GM19452 (cell line): ENCODE data around the gene NRP1.

Experiments
- ATAC-seq: cut with Tn5 transposase; IDR thresholded peaks from one replicate; pipeline ENCODE4 v1.9.1; 2021; ENCODE audit not compliant: unreplicated experiment

NRP1 gene

GRCh38 chr10:33192190-33192589 is 142.3 kb downstream of the NRP1 start:
- no peak for ATAC-seq

DNA sequence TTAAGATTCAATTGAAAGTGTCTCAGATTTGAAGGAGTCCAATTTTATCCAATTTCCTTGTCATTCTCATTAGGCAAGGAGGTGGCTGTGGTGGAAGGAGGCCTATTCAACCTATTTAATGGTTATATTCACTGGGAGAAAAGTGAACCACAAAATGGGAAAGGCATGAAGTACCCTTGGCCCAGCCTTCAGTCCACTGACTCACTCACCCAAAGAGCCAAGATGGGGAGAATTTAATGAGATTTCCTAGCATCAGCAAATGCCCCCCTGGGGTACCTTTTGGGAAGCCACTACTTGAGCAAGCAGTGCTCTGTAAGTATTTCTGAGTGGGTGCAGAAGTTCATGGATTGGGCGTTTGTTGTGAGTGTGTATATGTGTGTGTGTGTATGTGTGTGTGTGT is 144.1 kb downstream of the NRP1 start:
- no peak for ATAC-seq

GRCh38 chr10:33189808-33190207 is 144.7 kb downstream of the NRP1 start:
- no peak for ATAC-seq

- no peak for ATAC-seq
These were observed 145.1 kb downstream of the NRP1 start for GRCh38 chr10:33189363-33189762.

DNA sequence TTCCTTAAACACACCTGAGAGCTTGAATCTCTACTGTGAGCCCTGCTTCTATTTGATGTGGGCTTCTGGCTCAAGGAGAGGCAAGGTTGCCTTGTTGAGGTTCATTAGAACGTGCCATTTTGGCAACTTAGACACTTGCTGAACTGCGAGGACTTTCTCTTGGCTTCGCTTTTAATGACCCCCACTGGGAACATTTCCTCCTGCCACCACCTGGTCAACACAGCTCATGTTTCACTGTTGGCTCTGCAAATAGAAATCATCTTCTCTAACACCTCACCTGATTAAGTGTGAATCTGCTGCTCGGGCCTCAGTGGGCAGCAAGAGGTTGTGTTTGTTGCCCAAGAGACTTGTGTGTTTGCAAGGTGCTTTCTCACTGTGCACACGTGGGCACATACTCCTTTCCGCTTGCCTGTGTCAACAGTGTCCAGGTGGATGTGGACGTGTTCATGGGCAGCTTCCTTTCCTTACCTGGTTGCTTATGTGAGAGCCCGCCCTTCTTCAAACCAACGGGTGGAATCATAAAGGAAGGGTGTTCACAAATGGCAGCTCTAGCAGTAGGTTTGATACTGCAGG is 147.0 kb downstream of the NRP1 start:
- no peak for ATAC-seq

GRCh38 chr10:33186150-33186549 is 148.3 kb downstream of the NRP1 start:
- no peak for ATAC-seq

DNA sequence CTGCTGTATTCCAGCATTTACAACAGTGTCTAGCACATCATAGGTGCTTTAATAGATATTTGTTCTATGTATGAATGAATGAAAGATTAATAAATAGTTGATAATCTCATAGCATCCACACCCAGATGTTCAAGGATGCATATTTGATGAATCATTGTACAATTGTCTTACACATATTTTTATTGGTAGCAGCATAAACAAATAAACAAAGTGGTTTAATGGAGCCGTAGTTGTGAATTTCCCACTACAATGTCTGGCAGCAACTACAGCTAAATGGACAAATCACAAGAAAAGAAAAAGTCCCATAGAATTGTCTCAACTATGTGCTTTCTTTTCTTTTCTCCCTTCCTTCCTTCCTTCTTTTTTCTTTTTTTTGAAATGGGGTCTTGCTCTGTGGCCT is 150.8 kb downstream of the NRP1 start:
- no peak for ATAC-seq

- ATAC-seq: no peak
These were observed 153.5 kb downstream of the NRP1 start for GRCh38 chr10:33180921-33181320.

DNA sequence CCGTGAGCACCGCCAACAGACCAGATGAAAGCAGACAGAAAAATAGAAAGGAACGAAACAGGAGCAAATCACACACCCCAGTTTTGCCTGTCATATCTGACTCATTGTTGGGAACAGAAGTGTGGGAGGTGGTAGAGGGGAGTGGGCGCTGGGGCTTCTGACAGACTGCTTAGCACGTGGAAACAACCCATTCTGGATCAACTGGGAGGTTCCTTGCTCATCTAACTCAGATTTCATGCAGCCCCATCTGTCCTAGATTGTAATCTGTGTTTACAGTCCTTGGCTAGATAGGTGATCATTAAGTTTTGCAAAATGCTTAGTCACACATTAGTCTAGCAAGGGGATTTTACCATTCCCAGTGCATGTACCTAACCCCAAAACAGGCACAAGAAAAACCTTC is 154.1 kb downstream of the NRP1 start:
- no peak for ATAC-seq

DNA sequence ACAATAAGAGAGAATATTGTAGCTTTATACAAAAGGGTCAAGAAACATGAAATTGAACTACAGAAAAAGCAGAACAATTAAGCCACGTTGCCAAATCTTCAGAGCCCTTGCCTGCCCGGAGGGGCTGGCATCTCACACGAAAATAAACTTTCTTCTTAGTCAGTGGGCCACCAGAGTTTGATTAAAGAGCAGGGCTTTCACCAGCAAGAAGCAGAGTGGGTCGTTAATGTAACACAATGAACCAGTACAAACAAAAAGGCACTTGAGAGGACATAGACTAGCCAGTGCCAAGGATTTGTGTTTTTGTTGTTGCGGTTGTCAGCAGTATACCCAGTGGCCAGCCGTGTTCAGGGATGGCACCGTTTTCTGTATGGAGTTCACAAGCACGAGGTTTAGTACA is 155.4 kb downstream of the NRP1 start:
- ATAC-seq: no peak

GRCh38 chr10:33178026-33178755 is 156.3 kb downstream of the NRP1 start:
- no peak for ATAC-seq

GRCh38 chr10:33176688-33177087 is 157.8 kb downstream of the NRP1 start:
- no peak for ATAC-seq

GRCh38 chr10:33174674-33175434 is 159.6 kb downstream of the NRP1 start:
- ATAC-seq: no peak

DNA sequence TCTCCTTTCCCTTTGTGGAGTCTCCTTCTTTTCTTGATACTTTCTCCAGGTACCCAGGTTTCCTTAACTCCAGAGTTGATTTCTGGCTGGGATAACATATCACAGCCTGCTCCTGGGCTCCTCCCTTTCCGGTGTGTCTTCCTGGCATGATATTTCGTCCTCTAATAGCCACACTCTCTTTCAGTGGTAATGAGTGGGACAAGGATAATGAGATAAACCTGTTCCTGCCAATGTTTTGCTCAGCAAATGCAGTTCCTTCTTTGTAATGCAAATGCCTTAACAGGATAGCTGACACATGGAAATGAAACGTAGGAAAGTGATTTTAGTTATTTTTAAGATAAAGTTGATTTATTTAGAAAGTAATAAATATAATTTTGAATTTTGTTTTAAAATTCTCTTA is 168.6 kb downstream of the NRP1 start:
- ATAC-seq: no peak

- ATAC-seq: no peak
These were observed 170.3 kb downstream of the NRP1 start for GRCh38 chr10:33164060-33164709.

DNA sequence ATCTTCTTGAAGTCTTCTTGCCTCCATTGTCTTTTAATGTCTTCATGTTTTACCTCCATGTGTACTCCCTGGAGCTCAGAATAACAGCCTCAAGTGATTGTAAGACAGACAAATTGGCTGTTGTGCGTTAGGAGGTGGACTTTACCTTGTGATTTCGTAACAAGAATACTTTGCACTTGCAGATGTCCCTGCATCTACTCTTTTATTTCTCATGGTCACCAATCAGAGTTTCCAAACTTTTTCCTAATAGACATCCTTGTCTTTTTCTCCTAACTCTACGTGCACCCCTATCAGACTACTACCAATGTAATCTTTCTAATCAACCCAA is 172.3 kb downstream of the NRP1 start:
- ATAC-seq: no peak

- ATAC-seq: no peak
These were observed 172.8 kb downstream of the NRP1 start for GRCh38 chr10:33161550-33162247.

GRCh38 chr10:33160151-33160550 is 174.3 kb downstream of the NRP1 start:
- ATAC-seq: no peak

GRCh38 chr10:33157103-33157502 is 177.4 kb downstream of the NRP1 start:
- ATAC-seq: no peak

DNA sequence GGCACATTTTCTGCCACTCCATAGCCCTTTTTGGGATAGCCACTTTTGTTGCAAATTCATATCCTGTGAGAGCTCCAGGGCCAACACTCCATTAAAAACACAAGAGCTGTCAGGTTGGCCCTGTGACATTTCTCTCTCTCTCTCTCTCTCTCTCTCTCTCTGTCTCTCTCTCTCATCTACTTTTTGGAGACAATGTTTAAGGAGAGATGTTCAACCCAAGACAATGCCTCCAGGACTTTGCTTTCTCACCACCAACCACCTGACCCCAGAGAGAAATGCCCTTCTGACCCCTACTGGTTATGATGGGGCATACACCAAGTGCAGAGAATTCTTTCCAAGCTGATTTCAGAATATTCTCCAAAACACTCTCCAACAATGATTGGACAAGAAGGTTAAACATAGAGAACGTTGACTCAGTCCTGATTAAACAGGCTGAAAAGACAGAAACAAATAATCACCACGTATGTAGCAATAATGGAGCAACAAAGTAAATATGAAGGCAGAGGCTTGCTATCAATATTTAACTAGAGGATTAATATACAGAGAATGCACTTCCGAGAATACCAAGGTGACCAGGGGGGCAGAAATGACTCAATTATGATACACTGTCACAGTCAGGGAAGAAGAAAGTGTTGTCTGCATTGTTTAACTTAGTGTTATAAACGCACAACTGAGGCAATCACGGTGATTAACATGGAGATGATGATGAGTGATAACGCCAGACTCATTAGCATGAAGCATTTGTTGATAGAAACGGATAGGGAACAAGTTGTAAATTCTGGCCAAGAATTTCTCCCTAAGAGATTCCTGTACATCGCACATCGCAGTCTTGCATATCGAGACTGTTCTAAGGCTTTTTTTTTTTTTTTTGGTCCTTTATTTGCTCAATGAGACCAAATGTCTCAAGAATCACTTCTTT is 178.5 kb downstream of the NRP1 start:
- peak; percentile 76 for ATAC-seq
